PC-9 (cell line): ENCODE results near the gene CEMIP2. TPM values are rescaled to one million over a fixed set of nuclear protein-coding genes. Genes with fewer than 3 reads are reported as not detected.
A peak's percentile ranks its signal among the peaks of the same experiment; 100 is the strongest.

Experiments
- BruUV-seq: library from RNA; stranded (reverse); fragments of 400-500 nt; replicated peaks from 2 replicates; lab custom pipeline; 2021; lab: Mats Ljungman, UMichigan
- CTCF ChIA-PET: fragments of 300-600 bp; sonication (Branson Sonifier 250); formaldehyde crosslinking; loops from one replicate; lab custom pipeline; 2022; ENCODE audit warnings: antibody characterized with exemption; lab: Charles Lee
- POLR2A ChIA-PET: fragments of 300-600 bp; sonication (Branson Sonifier 250); formaldehyde crosslinking; loops from one replicate; lab custom pipeline; 2022; ENCODE audit warnings: antibody characterized with exemption; ENCODE audit not compliant: unreplicated experiment; lab: Charles Lee
- DNase-seq, 2 experiments: peaks; one replicate each; pipeline versions ENCODE4 v3.0.0 to v3.0.0-alpha.2; 2015 to 2022; ENCODE audit warnings: mixed read lengths in 1 of 2
- H2AFZ ChIP-seq: fragments of 200-600 bp; sonication (generic); 2 replicates; pipeline ENCODE4 v1.8.1; 2017; ENCODE audit warnings: antibody characterized with exemption
- H3F3A ChIP-seq: fragments of 200-600 bp; sonication (generic); 2 replicates; pipeline ENCODE4 v1.8.1; 2017; ENCODE audit warnings: antibody characterized with exemption, mild to moderate bottlenecking, low read depth; ENCODE audit not compliant: insufficient read depth
- H3K27ac ChIP-seq: fragments of 200-600 bp; sonication (generic); 2 replicates; pipeline ENCODE4 v1.6.1; 2016; ENCODE audit warnings: mixed run types
- H3K27me3 ChIP-seq: fragments of 200-600 bp; sonication (generic); 2 replicates; pipeline ENCODE4 v1.6.1; 2016; ENCODE audit warnings: low read depth, mixed run types; ENCODE audit not compliant: insufficient read depth
- H3K36me3 ChIP-seq: fragments of 200-600 bp; sonication (generic); 2 replicates; pipeline ENCODE4 v1.6.1; 2016; ENCODE audit warnings: low read depth, mixed run types
- H3K4me1 ChIP-seq: fragments of 200-600 bp; sonication (generic); replicated peaks from 2 replicates; pipeline ENCODE4 v1.6.1; 2016; ENCODE audit warnings: mixed run types; ENCODE audit not compliant: insufficient read depth
- H3K4me2 ChIP-seq: fragments of 200-600 bp; sonication (generic); 2 replicates; pipeline ENCODE4 v1.6.1; 2017; ENCODE audit warnings: mixed run types
- H3K4me3 ChIP-seq: fragments of 200-600 bp; sonication (generic); 2 replicates; pipeline ENCODE4 v1.6.1; 2016; ENCODE audit warnings: mixed run types
- H3K79me2 ChIP-seq: fragments of 200-600 bp; sonication (generic); 2 replicates; pipeline ENCODE4 v1.6.1; 2017; ENCODE audit warnings: low read depth, mixed run types
- H3K9me2 ChIP-seq: fragments of 200-600 bp; sonication (generic); 2 replicates; pipeline ENCODE4 v1.8.1; 2017; ENCODE audit warnings: mild to moderate bottlenecking; ENCODE audit not compliant: insufficient read depth
- H3K9me3 ChIP-seq: fragments of 200-600 bp; sonication (generic); 2 replicates; pipeline ENCODE4 v1.8.1; 2016; ENCODE audit warnings: low read depth; ENCODE audit not compliant: insufficient read depth
- H4K20me1 ChIP-seq: fragments of 200-600 bp; sonication (generic); 2 replicates; pipeline ENCODE4 v1.8.1; 2017; ENCODE audit not compliant: insufficient read depth
- EZH2 ChIP-seq: fragments of 200-600 bp; sonication (generic); IDR thresholded peaks from 2 replicates; pipeline ENCODE4 v1.8.0; 2017; ENCODE audit warnings: antibody characterized with exemption, low read depth
- intact Hi-C: fragments of 100-400 bp; cut with micrococcal nuclease; formaldehyde crosslinking; loops from one replicate; pipeline ENCODE4 v1.10.0; 2022; ENCODE audit not compliant: unreplicated experiment
- total RNA-seq: library from RNA; stranded (reverse); gene quantifications from 2 replicates; pipeline ENCODE4 v1.2.3, GENCODE V29; 2021
- TF ChIP-seq, protein P1 (sequence below): fragments of 200-600 bp; sonication (generic); conservative IDR thresholded peaks from 2 replicates; pipeline ENCODE4 v1.6.1; 2017; ENCODE audit warnings: mixed run types, antibody characterized with exemption, mild to moderate bottlenecking, moderate library complexity

Gene CEMIP2
- total RNA-seq, 1 experiment from 2014 or later: 77.0 TPM

- Histone ChIP-seq H3K79me2 (no peaks in the 10 kb centered on the region), H3K27me3 (no peaks in the 10 kb centered on the region), H3K4me1 (no peaks in the 10 kb centered on the region; the same call in 1 of the 2 replicates), H3K4me2 (no peak overlapping the region), H3K9me3 (peaks cover 4% of the 10 kb centered on the region; the same call in 1 of the 2 replicates), H2AFZ (no peak overlapping the region), H3K9me2 (no peaks in the 10 kb centered on the region), H4K20me1 (no peaks in the 10 kb centered on the region), H3K36me3 (no peaks in the 10 kb centered on the region), H3K4me3 (no peak overlapping the region), H3K27ac (no peak overlapping the region), H3F3A (no peaks in the 10 kb centered on the region; the same call in 1 of the 2 replicates)
- intact Hi-C loops: loop anchor here (1.0 to 5.0 kb wide), 3 partner anchors 16 to 37 kb away; no protein-coding TSS in a partner anchor
- no TSS peak for BruUV-seq
- ChIA-PET POLR2A (interaction anchor here (0.7 kb wide), 1 partner anchor 17 kb away, joined by 3 read pairs; no protein-coding TSS in a partner anchor), CTCF (no interaction called here)
- TF ChIP-seq, protein P1, sequence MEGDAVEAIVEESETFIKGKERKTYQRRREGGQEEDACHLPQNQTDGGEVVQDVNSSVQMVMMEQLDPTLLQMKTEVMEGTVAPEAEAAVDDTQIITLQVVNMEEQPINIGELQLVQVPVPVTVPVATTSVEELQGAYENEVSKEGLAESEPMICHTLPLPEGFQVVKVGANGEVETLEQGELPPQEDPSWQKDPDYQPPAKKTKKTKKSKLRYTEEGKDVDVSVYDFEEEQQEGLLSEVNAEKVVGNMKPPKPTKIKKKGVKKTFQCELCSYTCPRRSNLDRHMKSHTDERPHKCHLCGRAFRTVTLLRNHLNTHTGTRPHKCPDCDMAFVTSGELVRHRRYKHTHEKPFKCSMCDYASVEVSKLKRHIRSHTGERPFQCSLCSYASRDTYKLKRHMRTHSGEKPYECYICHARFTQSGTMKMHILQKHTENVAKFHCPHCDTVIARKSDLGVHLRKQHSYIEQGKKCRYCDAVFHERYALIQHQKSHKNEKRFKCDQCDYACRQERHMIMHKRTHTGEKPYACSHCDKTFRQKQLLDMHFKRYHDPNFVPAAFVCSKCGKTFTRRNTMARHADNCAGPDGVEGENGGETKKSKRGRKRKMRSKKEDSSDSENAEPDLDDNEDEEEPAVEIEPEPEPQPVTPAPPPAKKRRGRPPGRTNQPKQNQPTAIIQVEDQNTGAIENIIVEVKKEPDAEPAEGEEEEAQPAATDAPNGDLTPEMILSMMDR: no peak
- TF ChIP-seq EZH2: no peak
- DNase-seq: no peak
Observed at GRCh38 chr9:71664566-71664965, 103.7 kb downstream of the CEMIP2 start.

GRCh38 chr9:71663931-71664459, 104.3 kb downstream of the CEMIP2 start:
- intact Hi-C loops: loop anchor here (1.0 to 5.0 kb wide), 3 partner anchors 16 to 37 kb away; no protein-coding TSS in a partner anchor
- CTCF ChIA-PET: no interaction called here
- Histone ChIP-seq H2AFZ (no peak overlapping the region), H3K27me3 (no peaks in the 10 kb centered on the region), H3K9me2 (no peaks in the 10 kb centered on the region), H3K27ac (no peak overlapping the region), H3F3A (no peaks in the 10 kb centered on the region; the same call in 1 of the 2 replicates), H3K4me1 (no peaks in the 10 kb centered on the region; the same call in 1 of the 2 replicates), H3K79me2 (no peaks in the 10 kb centered on the region), H3K36me3 (no peaks in the 10 kb centered on the region), H3K9me3 (peaks cover 4% of the 10 kb centered on the region; the same call in 1 of the 2 replicates), H3K4me3 (no peak overlapping the region), H4K20me1 (no peaks in the 10 kb centered on the region), H3K4me2 (no peak overlapping the region)
- POLR2A ChIA-PET: interaction anchor here (0.7 kb wide), 2 partner anchors 17 to 1523 kb away, joined by 3 to 7 read pairs; no protein-coding TSS in a partner anchor
- no TSS peak for BruUV-seq
- peak in 1 of 2 experiments; percentile 45 for DNase-seq
- TF ChIP-seq, protein P1: no peak
- no peak for TF ChIP-seq EZH2

DNA sequence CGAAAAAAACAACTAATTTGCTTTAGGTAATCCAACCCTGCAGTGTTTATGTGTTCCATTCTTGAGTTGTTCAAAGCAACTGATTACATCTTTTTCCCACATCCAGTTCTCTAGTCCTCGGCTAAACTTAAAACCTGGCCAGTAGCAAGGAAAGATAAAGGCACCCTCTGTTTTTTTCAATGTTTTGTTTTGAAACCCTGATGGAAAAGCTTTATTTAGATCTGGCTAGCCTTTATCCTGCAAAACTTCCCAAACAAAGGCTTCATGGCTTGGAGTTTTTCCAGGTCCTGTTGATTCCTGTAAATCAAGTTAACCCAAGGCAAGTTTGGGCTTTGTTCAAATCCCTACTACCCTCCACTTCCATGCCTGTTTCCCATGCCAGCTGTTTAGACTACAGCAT, 105.1 kb downstream of the CEMIP2 start:
- no peaks in the 10 kb centered on the region for H3K36me3 ChIP-seq
- H3K79me2 ChIP-seq: no peaks in the 10 kb centered on the region
- TF ChIP-seq EZH2: no peak
- TF ChIP-seq, protein P1: no peak
- H3F3A ChIP-seq: no peaks in the 10 kb centered on the region; the same call in 1 of the 2 replicates
- no peak overlapping the region for H2AFZ ChIP-seq
- no peak overlapping the region for H3K4me2 ChIP-seq
- ChIA-PET POLR2A (no interaction called here), CTCF (no interaction called here)
- no peaks in the 10 kb centered on the region for H3K27me3 ChIP-seq
- H3K4me3 ChIP-seq: no peak overlapping the region
- H3K9me3 ChIP-seq: peaks cover under 1% of the 10 kb centered on the region; the same call in 1 of the 2 replicates
- no peaks in the 10 kb centered on the region; the same call in 1 of the 2 replicates for H3K4me1 ChIP-seq
- H4K20me1 ChIP-seq: no peaks in the 10 kb centered on the region
- no peak for DNase-seq
- TSS peak; percentile 41 for BruUV-seq
- no peaks in the 10 kb centered on the region for H3K9me2 ChIP-seq
- intact Hi-C loops: loop anchor here (5.0 kb wide), 1 partner anchor 36 kb away; no protein-coding TSS in a partner anchor
- H3K27ac ChIP-seq: no peak overlapping the region
